Astrocyte of the cerebellum (primary cell): ENCODE data around the gene FREM2.

Experiments used
- DNase-seq: peaks from one replicate; pipeline ENCODE4 v3.0.0-alpha.2; 2011; ENCODE audit warnings: low read depth
- H3K4me3 ChIP-seq: 2 replicates; pipeline ENCODE4 v1.5.1; 2011; ENCODE audit warnings: mild to moderate bottlenecking, low read depth, low read length, moderate library complexity
- CTCF ChIP-seq: IDR thresholded peaks from 2 replicates; pipeline ENCODE4 v1.5.1; 2012; ENCODE audit warnings: low read length, low read depth, moderate library complexity, mild to moderate bottlenecking; ENCODE audit errors: missing control alignments
- in situ Hi-C: cut with HindIII; loops from 2 replicates; pipeline ENCODE4 v1.10.0; 2017; ENCODE audit warnings: low sequenced_read_pairs

Gene FREM2

GRCh38 chr13:38656699-38657098, 30.2 kb upstream of the FREM2 start:
- H3K4me3 ChIP-seq, result no peak overlapping the region
- in situ Hi-C loops, result no loop called here
- no peak for DNase-seq
- no peak for TF ChIP-seq CTCF

- in situ Hi-C loops, result no loop called here
- DNase-seq, result peak; percentile 13
- H3K4me3 ChIP-seq, result no peak overlapping the region
- no peak for TF ChIP-seq CTCF
These were observed 29.7 kb upstream of the FREM2 start for GRCh38 chr13:38657191-38657590.

GRCh38 chr13:38658906-38659305, 28.0 kb upstream of the FREM2 start:
- no peak for DNase-seq
- TF ChIP-seq CTCF, result no peak

GRCh38 chr13:38661010-38661675, 25.7 kb upstream of the FREM2 start:
- TF ChIP-seq CTCF, result no peak
- in situ Hi-C loops, result no loop called here
- H3K4me3 ChIP-seq, result no peak overlapping the region
- no peak for DNase-seq

More at GRCh38 chr13:38658906-38659305, 28.0 kb upstream of the FREM2 start:
- H3K4me3 ChIP-seq, result no peak overlapping the region
- in situ Hi-C loops, result no loop called here

GRCh38 chr13:38662362-38662761, 24.5 kb upstream of the FREM2 start:
- no peak overlapping the region for H3K4me3 ChIP-seq
- in situ Hi-C loops, result no loop called here
- TF ChIP-seq CTCF, result no peak
- peak; percentile 64 for DNase-seq

- H3K4me3 ChIP-seq, result no peak overlapping the region
- TF ChIP-seq CTCF, result no peak
- no peak for DNase-seq
- in situ Hi-C loops, result no loop called here
These were observed 22.0 kb upstream of the FREM2 start for GRCh38 chr13:38664906-38665305.
